Small intestine (tissue), 7 donors: ENCODE data around the gene LSS. TPM values are rescaled to one million over a fixed set of nuclear protein-coding genes. Genes with fewer than 3 reads are reported as not detected.

ENCODE experiments used
- DNase-seq, 2 donors: peaks; one replicate each; pipeline versions ENCODE4 v3.0.0 to v3.0.0-alpha.2; 2013
- FAIRE-seq: peaks from 2 replicates; lab custom pipeline; 2012; peaks lifted over from hg19 to GRCh38; lab: Jason Lieb, UNC
- H3K27ac ChIP-seq, 3 donors: one replicate each; pipeline ENCODE4 v1.5.1; 2013; ENCODE audit warnings: low read length in 2 of 3, mild to moderate bottlenecking in 2 of 3, control low read depth in 1 of 3, inconsistent platforms in 1 of 3, low read depth in 1 of 3, moderate library complexity in 1 of 3
- H3K27me3 ChIP-seq, 3 donors: one replicate each; pipeline ENCODE4 v1.6.1; 2013; ENCODE audit warnings: low read length in 3 of 3, inconsistent platforms in 1 of 3; ENCODE audit not compliant: control insufficient read depth in 3 of 3, insufficient read depth in 3 of 3
- H3K36me3 ChIP-seq, 3 donors: one replicate each; pipeline ENCODE4 v1.6.1; 2013; ENCODE audit warnings: low read length in 3 of 3, inconsistent platforms in 1 of 3, low read depth in 1 of 3, mild to moderate bottlenecking in 1 of 3, moderate library complexity in 1 of 3; ENCODE audit not compliant: control insufficient read depth in 3 of 3, insufficient read depth in 2 of 3
- H3K4me1 ChIP-seq, 3 donors: one replicate each; pipeline ENCODE4 v1.6.1; 2013; ENCODE audit warnings: low read length in 2 of 3, inconsistent platforms in 1 of 3, low read depth in 1 of 3, mild to moderate bottlenecking in 1 of 3, moderate library complexity in 1 of 3; ENCODE audit not compliant: control insufficient read depth in 3 of 3, insufficient read depth in 2 of 3
- H3K4me3 ChIP-seq, 3 donors: one replicate each; pipeline ENCODE4 v1.5.1; 2013; ENCODE audit warnings: low read length in 3 of 3, control low read depth in 1 of 3, inconsistent platforms in 1 of 3, low read depth in 1 of 3, mild to moderate bottlenecking in 1 of 3, moderate library complexity in 1 of 3
- H3K9me3 ChIP-seq, 2 donors: one replicate each; pipeline ENCODE4 v1.6.1; 2013; ENCODE audit warnings: low read depth in 1 of 2, low read length in 1 of 2; ENCODE audit not compliant: control insufficient read depth in 2 of 2, insufficient read depth in 1 of 2
- WGBS, 3 donors: extraction: QIAGEN DNeasy Blood & Tissue Kit; methylation state at CpG; one replicate each; pipeline ENCODE4 v1.1.7; 2013; 5-methylcytosine and 5-hydroxymethylcytosine counted together
- polyA plus RNA-seq, 4 donors: library from polyadenylated mRNA; stranded (reverse) in 3 of 4; unstranded in 1 of 4; fragments of 200-250 nt in 3 of 4; fragments of 120-200 nt in 1 of 4; gene quantifications; one replicate each; pipeline versions ENCODE4 v1.2.1 to v1.2.3, GENCODE V29; 2013
- donor health status: healthy with polysubstance abuse.
- donor health status: control.
- donor health status: control.
- donor health status: Bipolar disorder and iron deficiency.
- donor health status: healthy.

LSS gene
- polyA plus RNA-seq, 4 donors: 13.2 to 42.1 (median 26.0) TPM

DNA sequence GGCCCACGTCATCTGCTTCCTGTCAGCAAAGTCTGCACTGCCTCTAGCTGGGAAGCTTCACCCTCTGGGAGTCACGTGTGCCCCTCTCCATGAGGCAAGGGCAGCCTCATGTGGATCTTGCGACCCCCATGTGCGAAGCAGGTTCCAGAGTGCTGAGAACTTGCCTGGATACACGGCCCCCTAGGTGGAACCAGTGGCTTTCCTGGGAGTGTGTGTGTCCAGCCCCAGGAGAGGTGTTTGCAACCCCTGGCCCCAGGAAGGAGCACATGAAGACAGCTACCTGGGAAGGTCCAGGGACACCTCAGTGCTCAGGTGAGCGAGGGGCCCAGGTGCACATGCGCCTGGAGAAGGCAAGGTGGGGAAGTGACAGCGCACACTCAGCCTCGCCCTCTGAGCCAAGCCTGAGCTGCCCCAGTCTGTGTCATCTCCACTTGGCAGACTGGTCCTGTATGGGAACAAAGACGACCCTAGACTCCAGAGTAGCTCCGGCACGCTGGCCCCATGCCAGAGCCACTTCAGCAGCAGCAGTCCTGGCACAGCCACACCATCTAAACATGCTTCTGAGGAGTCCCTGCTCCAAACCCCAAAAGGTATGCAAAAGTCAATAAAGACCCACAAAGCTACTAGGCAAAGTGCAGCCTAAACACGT lies 8.9 kb downstream of the LSS start:
- H3K9me3 ChIP-seq: no peaks in the 10 kb centered on the region
- 80 to 83% (median 82%) methylated on average over 13 of the region's 13 CpGs for WGBS, 3 donors
- FAIRE-seq (no peak), DNase-seq (no peak)
- no peak overlapping the region for H3K27ac ChIP-seq
- no peak overlapping the region for H3K4me3 ChIP-seq
- H3K4me1 ChIP-seq: no peaks in the 10 kb centered on the region
- H3K36me3 ChIP-seq: peaks cover 3 to 54% (median 6%) of the 10 kb centered on the region in 3 donors
- H3K27me3 ChIP-seq: no peaks in the 10 kb centered on the region

DNA sequence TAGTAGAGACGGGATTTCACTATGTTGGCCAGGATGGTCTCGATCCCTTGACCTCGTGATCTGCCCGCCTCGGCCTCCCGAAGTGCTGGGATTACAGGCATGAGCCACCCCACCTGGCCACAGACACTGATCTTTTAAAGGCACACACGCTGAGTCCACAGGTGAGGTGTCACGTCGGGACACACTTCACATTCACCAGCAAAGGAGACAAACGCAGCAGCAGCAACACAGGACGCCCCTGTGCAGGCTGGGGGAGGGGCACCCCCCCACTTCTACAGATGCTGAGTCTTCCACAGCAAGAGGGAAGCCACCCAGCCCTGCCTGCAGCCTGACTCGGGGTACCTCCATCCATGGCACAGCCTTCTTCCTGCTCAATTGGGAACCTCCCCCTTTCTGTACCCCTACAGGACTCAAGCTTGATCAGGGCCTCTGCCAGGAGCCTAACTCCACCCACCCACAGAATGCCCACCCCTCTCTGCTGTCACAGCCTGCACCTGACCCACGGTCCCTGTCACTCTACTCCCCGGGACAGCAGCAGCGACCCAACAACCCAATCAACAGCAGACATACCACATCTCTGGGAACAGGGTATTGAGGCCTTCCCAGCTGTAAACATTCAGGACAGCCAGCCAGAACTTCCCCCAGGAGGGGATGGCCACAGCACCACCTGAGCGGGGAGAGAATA lies 9.5 kb downstream of the LSS start:
- H3K4me1 ChIP-seq: no peaks in the 10 kb centered on the region
- 92 to 93% (median 92%) methylated on average over 16 of the region's 16 CpGs for WGBS, 3 donors
- H3K4me3 ChIP-seq: no peak overlapping the region
- FAIRE-seq (no peak), DNase-seq (no peak)
- H3K27me3 ChIP-seq: no peaks in the 10 kb centered on the region
- H3K27ac ChIP-seq: no peak overlapping the region
- peaks cover 3 to 60% (median 6%) of the 10 kb centered on the region in 3 donors for H3K36me3 ChIP-seq
- no peaks in the 10 kb centered on the region for H3K9me3 ChIP-seq

DNA sequence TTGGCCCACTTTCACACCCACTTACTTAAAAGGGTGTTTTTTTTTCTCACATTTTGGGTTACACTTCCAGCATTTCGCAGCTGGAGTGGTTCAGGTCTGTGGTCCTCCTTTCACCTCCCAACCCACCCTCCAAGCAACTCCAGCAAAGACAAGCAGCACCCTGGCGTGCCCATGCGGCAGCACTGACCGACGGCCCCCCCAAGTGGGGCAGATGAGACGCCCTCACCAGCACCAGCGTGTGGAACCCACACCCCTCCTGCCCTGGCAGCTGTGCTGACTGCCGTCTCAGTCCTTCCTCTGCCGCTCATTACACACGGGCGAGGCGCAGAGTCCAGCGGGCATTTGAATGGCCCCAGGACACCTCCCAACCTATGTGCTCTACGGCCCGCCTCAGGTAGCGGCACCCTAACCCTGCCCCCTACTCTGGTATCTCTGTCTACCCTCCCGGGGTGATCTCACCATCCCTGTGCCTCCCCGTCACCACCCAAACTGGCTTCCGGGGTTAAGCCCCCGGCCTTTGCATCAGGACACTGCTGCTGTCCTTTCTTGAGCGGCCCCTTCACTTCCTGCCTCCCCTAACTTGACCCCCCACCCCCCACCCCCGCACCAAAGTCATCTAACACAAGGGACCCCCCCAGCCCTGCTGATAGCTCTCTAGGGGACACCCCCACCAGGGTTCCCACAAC lies 10.9 kb downstream of the LSS start:
- no peak overlapping the region for H3K27ac ChIP-seq
- H3K36me3 ChIP-seq: peaks cover 6 to 68% (median 6%) of the 10 kb centered on the region in 3 donors
- H3K4me1 ChIP-seq: no peaks in the 10 kb centered on the region
- WGBS, 3 donors: 88 to 91% (median 90%) methylated on average over 22 of the region's 22 CpGs
- no peak for DNase-seq
- no peak for FAIRE-seq
- H3K9me3 ChIP-seq: no peaks in the 10 kb centered on the region
- no peaks in the 10 kb centered on the region for H3K27me3 ChIP-seq
- no peak overlapping the region for H3K4me3 ChIP-seq

DNA sequence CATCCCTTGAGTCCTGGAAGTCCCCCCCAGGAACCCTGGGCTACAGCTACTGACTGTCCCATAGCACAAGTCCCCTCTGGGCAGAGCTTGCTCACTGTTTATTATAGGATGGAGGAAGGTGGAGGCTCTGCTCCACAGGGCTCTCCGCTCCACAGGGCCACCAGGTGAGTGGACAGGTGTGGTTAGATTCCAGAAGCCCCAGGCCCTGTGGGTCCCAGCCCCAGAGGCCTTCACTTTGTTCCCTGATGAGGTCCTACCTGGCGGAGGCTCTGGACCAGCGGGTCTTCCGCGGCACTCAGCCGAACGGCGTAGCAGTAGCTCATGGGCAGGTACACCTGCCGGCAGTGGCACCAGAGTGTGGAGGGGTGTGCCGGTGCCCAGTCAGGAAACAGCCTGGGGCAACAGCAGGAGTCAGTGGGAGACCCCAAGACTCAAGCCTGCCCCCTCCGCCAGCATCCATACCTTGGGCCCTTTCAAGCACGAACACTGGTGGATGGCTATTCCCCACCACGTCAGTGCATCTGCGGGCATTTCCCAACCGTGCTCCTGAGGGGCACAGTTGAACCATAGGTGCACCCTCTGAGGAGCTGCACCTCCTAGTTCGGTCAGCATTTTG lies 12.3 kb downstream of the LSS start:
- 93 to 97% (median 93%) methylated on average over 16 of the region's 16 CpGs for WGBS, 3 donors
- Histone ChIP-seq H3K27ac (no peak overlapping the region), H3K36me3 (peaks cover 6 to 69% (median 6%) of the 10 kb centered on the region in 3 donors), H3K4me1 (no peaks in the 10 kb centered on the region), H3K9me3 (no peaks in the 10 kb centered on the region), H3K27me3 (no peaks in the 10 kb centered on the region), H3K4me3 (no peak overlapping the region)
- no peak for FAIRE-seq
- no peak for DNase-seq

GRCh38 chr21:46215436-46216131 lies 13.0 kb downstream of the LSS start:
- H3K27ac ChIP-seq: no peak overlapping the region
- FAIRE-seq (no peak), DNase-seq (no peak)
- no peaks in the 10 kb centered on the region for H3K9me3 ChIP-seq
- no peak overlapping the region for H3K4me3 ChIP-seq
- H3K4me1 ChIP-seq: no peaks in the 10 kb centered on the region
- H3K36me3 ChIP-seq: peaks cover 3 to 66% (median 6%) of the 10 kb centered on the region in 3 donors
- WGBS, 3 donors: 89 to 97% (median 94%) methylated on average over 17 to 20 of the region's 20 CpGs
- H3K27me3 ChIP-seq: no peaks in the 10 kb centered on the region

DNA sequence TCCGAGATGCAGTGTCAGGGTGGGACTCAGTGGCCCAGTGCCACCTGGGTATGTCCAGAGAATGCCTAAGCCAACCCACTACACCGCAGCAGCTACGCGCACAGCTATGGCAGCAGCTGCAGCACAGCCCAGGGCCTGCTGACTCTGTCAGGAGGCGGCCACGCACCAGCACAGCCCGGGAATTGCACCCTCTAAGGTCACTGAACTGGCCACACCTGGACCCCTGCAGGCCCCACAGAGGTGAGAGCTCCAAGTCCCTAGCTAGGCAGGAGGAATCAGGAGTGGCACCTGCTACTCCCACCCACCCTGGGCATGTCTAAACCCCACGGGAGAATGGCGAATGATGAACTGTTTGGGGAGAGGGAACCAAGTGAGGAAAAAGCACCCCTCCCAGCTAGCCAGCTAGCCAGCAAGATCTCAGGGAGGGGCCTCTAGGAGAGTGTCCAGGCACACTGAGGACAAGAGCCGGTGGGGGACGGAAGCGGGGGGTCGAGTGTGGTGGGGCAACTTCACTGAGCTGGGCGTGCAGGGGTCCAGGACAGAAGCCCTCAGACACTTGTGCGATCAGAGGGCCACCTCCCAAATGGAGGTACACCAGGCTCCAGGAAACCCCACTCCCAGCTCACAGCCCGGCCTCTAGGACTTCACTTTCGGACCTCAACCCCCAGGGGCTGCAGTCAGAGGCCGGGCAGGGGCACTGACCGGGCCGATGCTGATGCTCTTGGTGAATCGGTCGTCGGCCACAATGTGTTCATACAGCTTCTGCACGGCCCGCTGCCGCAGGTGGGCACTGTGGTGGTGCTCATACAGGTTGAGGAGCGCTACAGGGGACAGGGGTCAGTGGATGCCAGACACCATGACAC lies 13.9 kb downstream of the LSS start:
- Histone ChIP-seq H3K27me3 (no peaks in the 10 kb centered on the region), H3K9me3 (no peaks in the 10 kb centered on the region), H3K27ac (no peak overlapping the region), H3K4me1 (no peaks in the 10 kb centered on the region), H3K4me3 (no peak overlapping the region), H3K36me3 (peaks cover 3 to 63% (median 6%) of the 10 kb centered on the region in 3 donors)
- no peak for DNase-seq
- no peak for FAIRE-seq
- 94% methylated on average over 27 of the region's 27 CpGs for whole genome bisulfite sequencing, 3 donors

DNA sequence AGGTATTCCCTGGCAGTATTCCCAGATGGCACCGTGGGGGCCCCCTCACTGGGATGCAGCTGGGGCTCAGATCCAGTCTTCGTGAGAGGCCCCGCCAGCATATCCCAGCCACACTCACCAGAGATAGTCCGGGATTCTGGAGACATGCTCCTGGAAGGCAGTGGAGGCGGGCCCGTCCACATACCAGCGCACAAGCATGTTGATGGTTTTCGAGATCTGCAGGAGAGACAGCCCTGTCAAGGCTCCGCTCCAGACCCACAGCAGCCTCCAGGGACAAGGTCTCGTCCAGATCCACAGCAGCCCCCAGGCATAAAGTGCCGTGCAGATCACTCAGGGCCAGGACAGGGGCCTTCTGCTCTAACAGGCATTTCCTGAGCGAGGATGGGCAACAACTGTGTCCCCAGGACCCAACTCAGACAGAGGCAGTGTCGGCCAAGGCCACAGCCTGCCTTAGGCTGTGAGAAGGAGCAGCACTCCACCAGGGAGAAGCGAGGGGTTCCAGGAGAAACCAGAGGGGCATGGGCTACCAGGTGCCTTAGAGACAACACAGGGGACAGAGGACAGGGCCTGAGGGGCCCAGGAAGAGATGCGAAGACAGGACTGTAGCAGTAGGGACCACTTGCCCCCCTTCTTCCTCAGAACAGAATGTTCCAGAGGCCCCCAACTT lies 14.8 kb downstream of the LSS start:
- Histone ChIP-seq H3K36me3 (peaks cover 3 to 63% (median 4%) of the 10 kb centered on the region in 3 donors), H3K27me3 (no peaks in the 10 kb centered on the region), H3K9me3 (no peaks in the 10 kb centered on the region), H3K4me3 (no peak overlapping the region), H3K4me1 (no peaks in the 10 kb centered on the region), H3K27ac (no peak overlapping the region)
- no peak for DNase-seq
- WGBS, 3 donors: 91 to 93% (median 92%) methylated on average over 15 of the region's 15 CpGs
- no peak for FAIRE-seq
